ENCODE results near the gene URI1. TPM values are rescaled to one million over a fixed set of nuclear protein-coding genes. Genes with fewer than 3 reads are reported as not detected.

The URI1 gene
- total and polyA plus RNA-seq, 7 experiments from 2014 or later: 17.5 to 106 (median 56.5) TPM

- intact Hi-C loops (cut with micrococcal nuclease): no loop called here
- no peak for ATAC-seq
These were observed 27.9 kb downstream of the URI1 start for GRCh38 chr19:29969891-29970290.

GRCh38 chr19:29971002-29971401 lies 29.0 kb downstream of the URI1 start:
- Histone ChIP-seq H3K36me3 (ENCODE audit: control insufficient read depth in 2 of 3, insufficient read depth in 3 of 3, low read length in 3 of 3) (no peaks in the 10 kb centered on the region), H3K4me1 (ENCODE audit: control insufficient read depth in 2 of 2, insufficient read depth in 2 of 2, low read length in 2 of 2) (peaks cover 20 to 41% of the 10 kb centered on the region in 2 donors), H3K9me3 (ENCODE audit: control insufficient read depth in 2 of 3, low read length in 3 of 3) (no peaks in the 10 kb centered on the region), H3K27me3 (ENCODE audit: control insufficient read depth in 2 of 2, insufficient read depth in 2 of 2, low read length in 2 of 2) (no peaks in the 10 kb centered on the region), H3K4me3 (ENCODE audit: low read length) (no peak overlapping the region), H3K27ac (ENCODE audit: low read depth, low read length) (no peak overlapping the region)
- intact Hi-C loops (cut with micrococcal nuclease): no loop called here
- ChIA-PET POLR2A (interaction anchor here (0.5 to 1.4 kb wide), 2 partner anchors 14 to 28 kb away, joined by 3 read pairs; no protein-coding TSS in a partner anchor), CTCF (no interaction called here)
- peaks cover 15 to 94% (median 81%) of the 10 kb centered on the region in 7 donors for H3K4me1 Mint-ChIP-seq
- ATAC-seq (no peak), DNase-seq (no peak)
- H3K9me3 Mint-ChIP-seq: no peaks in the 10 kb centered on the region
- H3K4me3 Mint-ChIP-seq: peak overlapping the region in 3 of 10 donors; percentile 2 to 41 (median 34)
- H3K27me3 Mint-ChIP-seq: no peaks in the 10 kb centered on the region
- H3K36me3 Mint-ChIP-seq: peaks cover 0 to 7% (median 4%) of the 10 kb centered on the region in 5 donors
- no peak overlapping the region for H3K27ac Mint-ChIP-seq

More at GRCh38 chr19:29969891-29970290, 27.9 kb downstream of the URI1 start:
- no peaks in the 10 kb centered on the region for H3K36me3 ChIP-seq (ENCODE audit: control insufficient read depth in 2 of 3, insufficient read depth in 3 of 3, low read length in 3 of 3)
- H3K27me3 Mint-ChIP-seq: no peaks in the 10 kb centered on the region
- peak overlapping the region in 8 of 10 donors; percentile 1 to 73 (median 48) for H3K4me3 Mint-ChIP-seq
- peak overlapping the region in 1 of 9 donors; percentile 4 for H3K27ac Mint-ChIP-seq
- no peaks in the 10 kb centered on the region for H3K9me3 Mint-ChIP-seq
- no peaks in the 10 kb centered on the region for H3K9me3 ChIP-seq (ENCODE audit: control insufficient read depth in 2 of 3, low read length in 3 of 3)
- no peak overlapping the region for H3K4me3 ChIP-seq (ENCODE audit: low read length)
- H3K4me1 Mint-ChIP-seq: peaks cover 19 to 96% (median 84%) of the 10 kb centered on the region in 7 donors
- no peak for DNase-seq
- ChIA-PET CTCF (no interaction called here), POLR2A (no interaction called here)
- H3K36me3 Mint-ChIP-seq: peaks cover 0 to 5% (median 3%) of the 10 kb centered on the region in 5 donors
- H3K27ac ChIP-seq (ENCODE audit: low read depth, low read length): no peak overlapping the region
- peaks cover 23 to 47% of the 10 kb centered on the region in 2 donors for H3K4me1 ChIP-seq (ENCODE audit: control insufficient read depth in 2 of 2, insufficient read depth in 2 of 2, low read length in 2 of 2)
- no peaks in the 10 kb centered on the region for H3K27me3 ChIP-seq (ENCODE audit: control insufficient read depth in 2 of 2, insufficient read depth in 2 of 2, low read length in 2 of 2)

GRCh38 chr19:29971648-29972047 lies 29.6 kb downstream of the URI1 start:
- no peaks in the 10 kb centered on the region for H3K9me3 ChIP-seq (ENCODE audit: control insufficient read depth in 2 of 3, low read length in 3 of 3)
- no peaks in the 10 kb centered on the region for H3K27me3 ChIP-seq (ENCODE audit: control insufficient read depth in 2 of 2, insufficient read depth in 2 of 2, low read length in 2 of 2)
- ATAC-seq (no peak), DNase-seq (no peak)
- H3K9me3 Mint-ChIP-seq: no peaks in the 10 kb centered on the region
- POLR2A ChIA-PET: interaction anchor here (1.4 kb wide), 1 partner anchor 28 kb away, joined by 3 read pairs; no protein-coding TSS in a partner anchor
- H3K4me1 ChIP-seq (ENCODE audit: control insufficient read depth in 2 of 2, insufficient read depth in 2 of 2, low read length in 2 of 2): peaks cover 14 to 41% of the 10 kb centered on the region in 2 donors
- intact Hi-C loops (cut with micrococcal nuclease): no loop called here
- peak overlapping the region in 1 of 10 donors; percentile 41 for H3K4me3 Mint-ChIP-seq
- no peaks in the 10 kb centered on the region for H3K36me3 ChIP-seq (ENCODE audit: control insufficient read depth in 2 of 3, insufficient read depth in 3 of 3, low read length in 3 of 3)
- CTCF ChIA-PET: no interaction called here
- H3K27ac Mint-ChIP-seq: no peak overlapping the region
- H3K4me1 Mint-ChIP-seq: peaks cover 19 to 94% (median 81%) of the 10 kb centered on the region in 7 donors
- H3K27me3 Mint-ChIP-seq: no peaks in the 10 kb centered on the region
- no peak overlapping the region for H3K27ac ChIP-seq (ENCODE audit: low read depth, low read length)
- peaks cover 0 to 7% (median 4%) of the 10 kb centered on the region in 5 donors for H3K36me3 Mint-ChIP-seq
- H3K4me3 ChIP-seq (ENCODE audit: low read length): no peak overlapping the region

GRCh38 chr19:29974701-29975100 lies 32.7 kb downstream of the URI1 start:
- CTCF ChIA-PET: no interaction called here

GRCh38 chr19:29976151-29976943 lies 34.3 kb downstream of the URI1 start:
- Histone ChIP-seq H3K27ac (ENCODE audit: low read depth, low read length) (no peak overlapping the region), H3K36me3 (ENCODE audit: control insufficient read depth in 2 of 3, insufficient read depth in 3 of 3, low read length in 3 of 3) (no peaks in the 10 kb centered on the region), H3K27me3 (ENCODE audit: control insufficient read depth in 2 of 2, insufficient read depth in 2 of 2, low read length in 2 of 2) (no peaks in the 10 kb centered on the region), H3K9me3 (ENCODE audit: control insufficient read depth in 2 of 3, low read length in 3 of 3) (no peaks in the 10 kb centered on the region), H3K4me3 (ENCODE audit: low read length) (no peak overlapping the region), H3K4me1 (ENCODE audit: control insufficient read depth in 2 of 2, insufficient read depth in 2 of 2, low read length in 2 of 2) (peaks cover 0 to 22% of the 10 kb centered on the region in 2 donors)
- H3K36me3 Mint-ChIP-seq: peaks cover 0 to 7% (median 4%) of the 10 kb centered on the region in 5 donors
- H3K4me3 Mint-ChIP-seq: peak overlapping the region in 8 of 10 donors; percentile 10 to 59 (median 40)
- no peak for ATAC-seq
- no peaks in the 10 kb centered on the region for H3K9me3 Mint-ChIP-seq
- no peak for DNase-seq
- CTCF ChIA-PET: no interaction called here
- POLR2A ChIA-PET: no interaction called here
- H3K27ac Mint-ChIP-seq: no peak overlapping the region
- H3K4me1 Mint-ChIP-seq: peaks cover 24 to 95% (median 80%) of the 10 kb centered on the region in 7 donors
- H3K27me3 Mint-ChIP-seq: no peaks in the 10 kb centered on the region
- intact Hi-C loops (cut with micrococcal nuclease): loop anchor here in 1 of 2 donors (5.0 kb wide), 1 partner anchor 36 kb away; no protein-coding TSS in a partner anchor

More at GRCh38 chr19:29974701-29975100, 32.7 kb downstream of the URI1 start:
- H3K9me3 Mint-ChIP-seq: no peaks in the 10 kb centered on the region
- no peaks in the 10 kb centered on the region for H3K9me3 ChIP-seq (ENCODE audit: control insufficient read depth in 2 of 3, low read length in 3 of 3)
- H3K27me3 ChIP-seq (ENCODE audit: control insufficient read depth in 2 of 2, insufficient read depth in 2 of 2, low read length in 2 of 2): no peaks in the 10 kb centered on the region
- no peak overlapping the region for H3K27ac ChIP-seq (ENCODE audit: low read depth, low read length)
- H3K4me1 ChIP-seq (ENCODE audit: control insufficient read depth in 2 of 2, insufficient read depth in 2 of 2, low read length in 2 of 2): peaks cover 0 to 31% of the 10 kb centered on the region in 2 donors
- intact Hi-C loops (cut with micrococcal nuclease): loop anchor here in 1 of 2 donors (5.0 kb wide), 1 partner anchor 38 kb away; no protein-coding TSS in a partner anchor
- peak overlapping the region in 3 of 10 donors; percentile 4 to 57 (median 37) for H3K4me3 Mint-ChIP-seq
- H3K27ac Mint-ChIP-seq: peak overlapping the region in 1 of 9 donors; percentile 5
- H3K4me1 Mint-ChIP-seq: peaks cover 22 to 95% (median 81%) of the 10 kb centered on the region in 7 donors
- POLR2A ChIA-PET: interaction anchor here (0.8 to 1.0 kb wide), 2 partner anchors 9 to 30 kb away, joined by 3 to 7 read pairs; no protein-coding TSS in a partner anchor
- H3K4me3 ChIP-seq (ENCODE audit: low read length): no peak overlapping the region
- H3K36me3 Mint-ChIP-seq: peaks cover 0 to 7% (median 4%) of the 10 kb centered on the region in 5 donors
- no peak for ATAC-seq
- DNase-seq: no peak
- H3K36me3 ChIP-seq (ENCODE audit: control insufficient read depth in 2 of 3, insufficient read depth in 3 of 3, low read length in 3 of 3): no peaks in the 10 kb centered on the region
- no peaks in the 10 kb centered on the region for H3K27me3 Mint-ChIP-seq

- DNase-seq (no peak), ATAC-seq (no peak)
- H3K27me3 ChIP-seq (ENCODE audit: control insufficient read depth in 2 of 2, insufficient read depth in 2 of 2, low read length in 2 of 2): no peaks in the 10 kb centered on the region
- intact Hi-C loops (cut with micrococcal nuclease): loop anchor here in 1 of 2 donors (5.0 kb wide), 1 partner anchor 34 kb away; no protein-coding TSS in a partner anchor
- Mint-ChIP-seq H3K9me3 (no peaks in the 10 kb centered on the region), H3K27me3 (no peaks in the 10 kb centered on the region), H3K36me3 (peaks cover 0 to 7% (median 4%) of the 10 kb centered on the region in 5 donors), H3K4me3 (peak overlapping the region in 5 of 10 donors; percentile 23 to 59 (median 39)), H3K27ac (peak overlapping the region in 1 of 9 donors; percentile 62), H3K4me1 (peaks cover 25 to 92% (median 77%) of the 10 kb centered on the region in 7 donors)
- no peaks in the 10 kb centered on the region for H3K9me3 ChIP-seq (ENCODE audit: control insufficient read depth in 2 of 3, low read length in 3 of 3)
- H3K36me3 ChIP-seq (ENCODE audit: control insufficient read depth in 2 of 3, insufficient read depth in 3 of 3, low read length in 3 of 3): no peaks in the 10 kb centered on the region
- H3K4me1 ChIP-seq (ENCODE audit: control insufficient read depth in 2 of 2, insufficient read depth in 2 of 2, low read length in 2 of 2): peaks cover 0 to 29% of the 10 kb centered on the region in 2 donors
- no peak overlapping the region for H3K27ac ChIP-seq (ENCODE audit: low read depth, low read length)
- no peak overlapping the region for H3K4me3 ChIP-seq (ENCODE audit: low read length)
- POLR2A ChIA-PET: no interaction called here
- CTCF ChIA-PET: interaction anchor here (0.5 to 0.8 kb wide), 2 partner anchors 11 to 21 kb away, joined by 3 to 7 read pairs; no protein-coding TSS in a partner anchor
These were observed 36.0 kb downstream of the URI1 start for GRCh38 chr19:29978080-29978479.
